GM21529 (cell line): ENCODE data around the gene PDS5B.

Source experiments
- ATAC-seq: cut with Tn5 transposase; IDR thresholded peaks from one replicate; pipeline ENCODE4 v1.9.1; 2021; ENCODE audit not compliant: unreplicated experiment

PDS5B gene

DNA sequence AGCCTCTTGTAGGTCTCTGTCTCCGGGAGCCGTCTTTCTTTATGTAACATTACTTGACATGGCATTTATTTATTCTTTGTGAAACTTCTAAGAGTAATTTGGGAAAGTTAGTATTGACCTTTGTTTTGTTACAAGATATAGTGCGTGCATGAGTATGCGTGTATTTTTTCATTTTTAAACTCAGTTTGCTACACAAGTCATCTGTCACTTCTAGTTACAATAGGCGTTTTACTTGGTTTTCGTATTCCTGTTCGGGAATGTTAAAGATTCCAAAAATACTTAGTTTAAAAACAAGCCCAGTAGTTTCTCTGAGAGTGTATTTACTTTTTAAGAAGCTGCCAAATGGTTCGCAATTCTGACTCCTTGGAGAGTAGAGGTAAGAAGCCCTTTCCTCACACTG lies 3.2 kb downstream of the PDS5B start:
- ATAC-seq, result no peak

DNA sequence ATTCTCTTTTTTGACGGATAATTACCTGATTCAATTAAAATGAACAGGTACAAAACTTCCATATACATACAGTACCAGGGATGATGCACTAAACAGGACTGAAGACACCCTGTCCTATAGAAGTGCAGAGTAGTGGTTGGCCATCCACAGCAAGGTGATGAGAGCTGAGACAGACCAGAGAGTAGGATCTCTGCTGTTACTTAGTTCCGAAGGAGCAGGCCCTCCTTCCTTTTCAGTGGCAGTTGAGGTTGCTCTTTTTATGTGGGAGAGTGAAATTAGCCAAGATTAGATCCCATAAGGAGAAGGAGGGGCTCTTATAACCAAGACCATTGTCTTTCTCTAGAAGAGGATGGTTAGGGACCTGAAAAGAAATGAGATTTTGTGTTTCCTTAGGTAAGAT lies 4.0 kb downstream of the PDS5B start:
- no peak for ATAC-seq

DNA sequence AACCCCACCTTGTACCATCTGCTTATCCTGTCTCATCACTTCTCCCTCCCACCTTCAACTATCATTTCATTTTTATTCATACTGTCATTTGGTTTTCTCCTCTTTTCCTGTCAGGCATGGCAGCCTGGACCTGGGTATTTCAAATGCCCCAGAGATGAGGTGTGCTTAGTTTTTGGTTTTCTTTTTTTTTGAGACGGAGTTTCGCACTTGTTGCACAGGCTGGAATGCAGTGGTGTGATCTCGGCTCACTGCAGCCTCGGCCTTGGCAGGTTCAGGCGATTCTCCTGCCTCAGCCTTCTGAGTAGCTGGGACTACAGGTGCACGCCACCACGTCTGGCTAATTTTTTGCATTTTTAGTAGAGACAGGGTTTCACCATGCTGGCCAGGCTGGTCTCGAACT lies 5.8 kb downstream of the PDS5B start:
- ATAC-seq, result no peak

DNA sequence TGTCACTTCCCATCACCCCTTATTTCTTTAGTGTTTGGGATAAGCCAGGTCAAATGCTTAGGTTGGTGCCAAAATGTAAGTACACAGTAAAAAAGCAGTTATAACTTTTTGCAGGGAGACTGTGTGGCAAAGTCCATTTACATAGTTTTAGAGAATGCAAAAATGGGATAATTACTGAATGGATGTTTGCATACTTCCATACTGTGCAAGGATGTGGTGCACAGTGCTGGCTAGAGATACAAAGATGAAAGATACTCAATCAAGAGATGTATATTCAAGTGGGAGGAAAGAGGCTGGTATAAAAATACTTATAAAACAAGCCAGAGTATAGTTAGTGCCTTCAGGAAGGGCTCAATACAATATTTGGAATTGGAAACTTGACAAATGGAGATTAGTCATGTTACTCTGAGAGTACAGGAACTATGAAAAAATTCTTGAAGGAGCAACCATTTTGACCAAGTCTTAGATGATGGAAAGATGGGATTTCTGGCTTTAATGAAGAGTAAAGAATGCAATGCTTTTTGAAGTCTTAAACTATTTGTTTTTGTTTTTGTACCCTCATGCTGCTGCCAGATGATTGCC lies 8.0 kb downstream of the PDS5B start:
- ATAC-seq, result no peak

DNA sequence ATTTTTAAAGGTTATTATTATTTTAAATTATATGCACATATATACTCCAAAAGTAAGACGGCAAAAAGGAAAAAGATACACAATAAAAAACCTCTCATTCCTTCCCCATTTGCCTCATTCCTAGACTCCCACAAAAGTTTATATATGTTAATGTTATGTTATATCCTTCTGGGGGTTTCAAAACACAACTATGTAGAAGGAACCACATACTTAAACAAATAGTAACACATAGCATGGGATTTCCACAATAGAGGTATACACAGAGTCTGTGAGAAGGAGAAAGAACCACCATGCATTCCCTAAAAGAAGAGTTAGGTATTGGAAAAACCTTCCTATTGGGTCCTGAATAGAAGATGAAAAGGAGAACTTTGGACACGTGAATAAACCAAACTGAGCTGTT lies 9.1 kb downstream of the PDS5B start:
- ATAC-seq, result no peak

DNA sequence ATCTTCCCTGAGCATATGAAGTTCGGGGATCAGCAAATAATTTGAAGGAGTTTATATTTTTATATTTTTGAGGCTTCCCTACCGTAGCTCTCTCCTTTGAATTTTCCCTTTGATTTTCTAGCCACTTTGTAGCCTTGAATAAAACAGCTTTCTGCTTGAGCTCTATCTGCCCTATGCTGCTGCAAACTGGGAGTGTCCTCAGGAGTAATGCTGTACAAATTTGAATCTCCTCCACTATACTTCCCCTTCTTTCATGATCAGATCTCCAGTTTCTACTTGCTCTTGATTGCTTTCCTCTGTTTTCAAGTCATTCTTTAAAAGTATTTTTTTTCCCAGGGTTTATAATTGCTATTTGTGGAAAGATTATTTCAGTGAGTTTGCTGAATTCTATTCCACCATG lies 14.6 kb downstream of the PDS5B start:
- no peak for ATAC-seq

DNA sequence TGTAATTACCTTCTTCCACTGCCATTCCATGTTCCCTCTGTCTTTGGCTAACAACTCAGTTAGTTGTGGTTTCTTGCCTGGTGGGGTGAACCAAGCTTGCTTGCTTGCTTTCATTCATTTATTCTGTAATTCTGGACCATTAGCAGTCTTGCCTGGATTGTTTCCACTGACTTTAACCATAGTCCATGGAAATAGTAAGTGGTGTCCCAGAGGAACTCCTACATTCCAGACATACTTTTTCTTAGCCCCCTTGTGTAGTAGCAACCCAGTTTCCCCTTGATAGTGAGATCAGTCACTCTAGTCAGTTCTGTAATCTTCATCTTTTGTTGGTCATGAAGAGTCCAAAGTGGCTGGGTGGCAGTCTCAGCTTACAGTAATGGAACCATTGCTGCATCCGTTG lies 23.2 kb downstream of the PDS5B start:
- no peak for ATAC-seq

DNA sequence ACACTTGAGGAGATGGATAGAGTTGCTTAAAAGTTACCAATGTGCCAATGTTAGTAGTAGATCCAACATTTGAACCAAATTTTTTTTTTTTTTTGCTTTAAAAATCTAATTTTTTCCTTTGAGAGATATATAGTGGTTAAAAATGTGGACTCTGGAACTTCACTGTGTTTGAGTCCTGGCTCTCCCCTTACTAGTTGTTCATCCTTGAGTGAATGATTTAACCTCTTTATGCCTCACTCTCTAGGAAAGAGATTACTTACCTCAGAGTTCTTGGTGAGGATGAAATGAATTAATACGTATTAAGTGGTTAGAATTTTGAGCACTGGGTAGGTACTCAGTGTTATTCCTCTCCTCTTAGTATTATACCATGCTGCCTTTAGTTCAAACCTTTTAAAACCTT lies 24.3 kb downstream of the PDS5B start:
- no peak for ATAC-seq

DNA sequence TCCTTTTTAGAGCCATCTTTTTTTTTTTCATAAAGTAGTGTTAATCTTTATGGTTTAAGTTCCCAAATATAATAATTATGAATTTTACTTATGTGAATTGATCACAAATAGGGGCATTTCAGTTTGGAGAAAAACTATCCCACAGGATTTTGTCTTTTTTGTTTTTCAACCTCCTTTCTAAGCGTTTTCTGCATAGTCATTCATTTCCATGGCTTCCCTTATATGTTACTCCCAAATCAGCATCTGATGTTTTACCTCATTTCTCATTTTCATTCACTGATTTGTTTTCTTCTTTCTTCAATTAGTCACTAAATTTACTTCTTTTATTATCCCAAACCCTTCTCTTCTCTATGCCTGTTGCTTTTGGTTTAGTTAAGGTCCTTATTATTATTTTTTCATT lies 24.7 kb downstream of the PDS5B start:
- ATAC-seq, result no peak

DNA sequence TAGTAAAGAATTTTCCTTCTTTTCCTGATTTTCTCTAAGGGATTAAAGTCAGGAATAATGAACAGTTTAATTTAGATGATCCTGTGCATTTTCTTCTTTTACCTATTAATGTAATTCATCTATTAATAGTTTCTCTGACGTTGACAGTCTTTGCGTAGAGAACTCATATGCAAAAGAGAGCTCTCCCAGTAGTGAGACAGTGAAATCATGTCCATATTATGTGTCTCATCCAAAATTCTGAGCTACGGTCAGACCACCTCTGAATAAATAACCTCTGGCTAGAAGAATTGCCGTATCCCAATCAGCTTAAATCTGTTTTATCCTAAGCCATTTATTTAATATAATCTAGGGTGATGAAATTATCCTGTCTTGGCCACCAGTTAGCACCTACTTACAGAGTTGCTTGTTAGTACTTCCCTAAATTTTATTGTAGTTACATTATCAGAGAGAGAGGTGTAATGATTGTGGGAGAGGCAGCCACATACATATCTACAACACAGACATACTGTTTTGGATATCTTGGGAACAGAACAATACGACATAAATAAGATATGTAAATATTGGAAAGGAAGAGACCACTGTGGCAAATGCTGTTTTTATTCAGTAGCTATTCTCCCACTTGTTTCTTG lies 30.7 kb downstream of the PDS5B start:
- ATAC-seq, result no peak

DNA sequence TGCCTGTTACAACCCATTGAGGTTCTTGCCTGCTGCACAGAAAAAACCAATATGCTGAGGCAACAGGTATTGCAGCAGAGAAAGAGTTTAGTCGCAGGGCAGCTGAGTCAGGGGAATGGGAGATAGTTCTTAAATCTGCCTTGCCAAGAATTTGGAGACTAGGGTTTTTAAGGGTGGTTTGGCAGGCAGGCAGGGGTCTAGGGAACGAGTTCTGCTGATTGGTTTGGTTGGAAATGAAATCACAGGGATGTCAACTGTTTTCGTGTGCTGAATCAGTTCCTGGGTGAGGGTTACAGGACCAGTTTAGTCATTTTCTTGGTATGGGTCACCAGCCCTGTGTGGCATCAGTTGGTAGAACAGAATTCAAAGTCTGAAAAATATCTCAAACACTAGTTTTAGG lies 36.6 kb downstream of the PDS5B start:
- ATAC-seq, result no peak

DNA sequence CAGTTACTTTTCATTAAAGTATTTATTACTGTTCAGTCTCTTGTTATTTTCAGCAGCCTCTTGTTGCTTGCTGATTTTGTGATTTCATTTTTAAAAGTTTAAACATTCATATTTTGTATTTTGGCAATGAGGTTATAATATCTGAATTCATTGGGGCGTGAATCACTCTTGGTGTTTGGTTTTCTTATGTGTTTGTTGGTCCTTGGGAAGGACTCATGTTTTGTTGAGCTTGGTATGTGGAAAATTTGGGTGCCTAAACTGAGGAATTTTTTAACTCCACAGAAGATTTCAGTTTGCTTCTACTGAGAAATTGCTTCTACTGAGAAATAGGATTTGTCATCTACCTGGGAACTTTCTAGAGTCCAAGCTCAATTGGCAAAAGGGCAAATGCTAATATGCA lies 38.2 kb downstream of the PDS5B start:
- no peak for ATAC-seq

DNA sequence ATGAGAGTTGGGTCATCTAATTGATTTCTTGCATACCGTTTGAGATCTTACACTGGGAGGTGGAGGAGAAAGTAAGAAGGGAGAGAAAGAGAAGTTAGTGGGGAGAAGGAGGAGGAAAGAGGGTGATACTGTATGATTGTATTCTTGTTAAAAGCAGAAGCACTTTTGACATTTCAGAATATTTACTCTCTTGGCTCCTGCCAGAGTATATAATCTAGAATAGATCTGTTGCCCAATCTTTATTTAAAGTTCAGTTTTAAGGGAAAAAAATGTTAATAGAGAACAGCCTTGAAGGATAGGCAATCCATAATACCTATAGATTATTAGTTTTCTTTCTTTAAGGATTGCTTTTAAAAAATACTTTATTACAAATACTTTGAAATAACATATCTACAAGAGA lies 41.5 kb downstream of the PDS5B start:
- no peak for ATAC-seq

DNA sequence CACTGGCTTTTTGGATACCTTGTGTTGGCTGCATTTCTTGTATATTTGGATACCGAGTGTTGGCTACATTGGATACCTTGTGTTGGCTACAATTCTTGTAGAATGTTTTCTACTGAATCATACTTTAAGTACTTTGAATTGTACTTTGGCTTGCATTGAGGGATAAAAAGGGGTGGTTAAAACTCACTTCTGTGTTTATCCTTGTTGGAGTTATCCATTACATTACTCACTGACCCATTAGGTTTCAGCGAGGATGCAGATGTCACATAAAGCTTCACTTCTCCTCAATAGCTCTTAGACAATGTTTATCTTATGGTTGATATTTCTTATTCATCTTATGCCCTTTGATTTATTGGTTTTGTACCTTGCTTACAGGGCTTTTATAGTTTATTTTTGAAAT lies 43.1 kb downstream of the PDS5B start:
- no peak for ATAC-seq

DNA sequence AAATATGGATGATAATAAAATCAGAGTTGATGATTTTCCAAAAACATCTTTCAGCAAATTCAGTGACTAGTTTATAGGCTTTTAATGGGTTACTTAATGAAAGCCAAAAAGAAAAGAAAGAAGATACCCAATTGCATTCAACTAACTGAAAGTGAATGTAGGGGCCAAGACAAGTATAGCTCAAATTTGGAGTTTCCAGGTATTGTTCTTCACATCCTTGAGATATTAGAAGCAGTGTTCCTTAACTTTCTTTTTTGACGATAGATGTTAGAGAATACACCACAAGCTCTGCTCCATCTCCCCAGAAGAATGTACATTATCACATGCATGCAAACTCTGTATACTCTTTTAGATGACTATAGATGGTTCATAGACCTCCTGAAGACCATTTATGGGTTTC lies 43.6 kb downstream of the PDS5B start:
- no peak for ATAC-seq

DNA sequence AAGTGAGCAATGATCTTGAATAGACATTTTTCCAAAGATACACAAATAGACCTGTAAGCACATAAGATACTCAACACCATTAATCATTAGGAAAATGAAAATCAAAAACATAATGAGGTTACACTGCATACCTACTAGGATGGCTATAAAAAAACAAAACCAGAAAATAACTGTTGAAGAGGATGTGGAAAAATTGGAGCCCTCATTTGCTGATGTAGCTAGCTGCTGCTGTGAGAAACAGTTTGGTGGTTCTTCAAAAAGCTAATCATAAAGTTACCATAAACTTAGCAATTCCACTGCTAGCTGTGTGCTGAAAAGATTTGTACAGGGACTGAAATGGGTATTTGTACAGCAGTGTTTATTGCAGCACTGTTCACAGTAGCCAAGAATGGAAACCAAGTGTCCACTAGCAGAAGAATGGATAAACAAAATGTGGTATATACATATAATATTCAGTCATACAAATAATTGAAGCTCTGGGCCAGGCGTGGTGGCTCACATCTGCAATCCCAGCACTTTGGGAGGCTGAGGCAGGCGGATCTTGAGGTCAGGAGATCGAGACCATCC lies 46.2 kb downstream of the PDS5B start:
- no peak for ATAC-seq

DNA sequence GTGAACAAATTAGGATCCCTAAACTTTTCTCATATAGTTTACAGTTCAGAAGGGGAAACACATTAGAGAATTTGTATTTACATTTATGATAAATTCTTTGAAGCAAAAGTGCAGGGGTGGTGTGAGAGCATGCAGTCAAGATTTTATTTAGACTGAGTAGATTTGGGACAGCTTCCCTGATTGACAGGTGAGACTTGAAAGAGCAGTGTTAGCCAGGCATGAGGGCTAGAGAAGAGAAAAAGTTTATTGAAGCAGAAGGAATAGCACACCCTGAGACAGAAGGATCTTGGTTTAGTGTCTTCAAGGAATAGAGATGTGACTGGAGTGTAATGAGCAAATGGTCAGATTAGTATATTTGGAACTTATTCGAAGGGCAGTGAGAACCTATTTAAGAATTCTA lies 50.5 kb downstream of the PDS5B start:
- no peak for ATAC-seq

DNA sequence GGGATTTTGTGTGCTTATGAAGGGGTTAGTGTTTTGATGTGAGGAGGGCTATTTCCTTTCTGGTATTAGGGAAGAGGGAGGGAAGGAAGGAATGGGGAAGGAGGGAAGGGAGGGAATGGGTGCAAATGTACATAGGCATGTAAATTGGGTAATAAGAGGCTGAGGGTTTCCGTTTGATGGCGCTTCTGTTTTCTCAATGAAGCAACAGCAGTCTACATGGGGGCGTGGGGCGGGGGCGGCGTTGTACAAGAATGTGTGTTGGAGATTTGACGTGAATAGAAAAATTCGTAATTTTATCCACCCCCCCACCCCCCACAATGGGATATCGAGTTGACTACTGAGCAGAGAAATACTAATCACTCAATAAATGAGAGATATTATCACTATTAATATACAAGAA lies 52.5 kb downstream of the PDS5B start:
- ATAC-seq, result no peak

DNA sequence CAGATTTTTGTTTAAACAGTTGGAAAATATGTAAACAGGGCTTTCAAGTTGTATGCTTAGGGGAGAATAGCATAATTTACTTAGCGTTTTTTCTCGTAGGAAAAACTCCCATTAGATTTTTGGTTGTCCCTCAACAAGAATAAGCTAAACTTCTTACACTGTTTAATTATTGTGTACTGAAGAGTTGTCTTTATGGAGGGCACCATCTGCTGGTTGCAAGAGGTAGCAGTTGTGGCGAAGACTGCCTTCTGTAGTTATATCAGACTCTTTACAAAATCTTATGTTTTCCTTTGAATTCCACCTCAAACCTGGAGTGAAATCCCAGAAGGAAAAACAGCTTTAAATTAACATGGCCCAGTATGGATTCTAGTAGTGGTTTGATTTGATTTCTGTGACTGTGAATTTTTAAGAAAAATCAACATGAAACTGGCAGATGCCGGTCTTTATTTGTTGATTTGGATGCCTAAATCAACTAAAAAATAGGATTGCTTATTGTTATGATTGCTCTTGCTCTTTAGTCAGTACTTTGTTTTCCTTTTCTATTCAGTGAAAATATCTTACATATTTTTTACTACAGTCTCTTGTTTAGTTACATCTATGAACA lies 53.4 kb downstream of the PDS5B start:
- peak; percentile 66 for ATAC-seq

DNA sequence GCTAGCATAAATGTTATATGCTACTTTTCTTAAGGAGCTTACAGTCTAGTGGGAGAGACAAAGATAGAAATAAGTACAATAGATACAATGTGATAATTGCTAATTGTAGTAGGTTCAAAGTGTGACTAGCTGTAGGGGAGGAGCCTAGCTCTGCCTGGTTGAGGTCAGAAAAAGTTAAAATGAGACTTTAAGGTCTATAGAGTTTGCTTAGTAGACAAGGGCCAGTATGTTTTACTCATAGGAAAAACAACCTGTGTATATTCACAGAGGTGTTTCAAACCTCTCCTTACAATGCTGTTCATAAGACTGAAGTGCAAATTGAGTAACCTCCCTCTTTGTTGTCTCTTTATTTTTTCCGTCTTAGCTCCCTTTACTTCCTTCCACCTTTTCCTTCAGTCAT lies 56.1 kb downstream of the PDS5B start:
- no peak for ATAC-seq

DNA sequence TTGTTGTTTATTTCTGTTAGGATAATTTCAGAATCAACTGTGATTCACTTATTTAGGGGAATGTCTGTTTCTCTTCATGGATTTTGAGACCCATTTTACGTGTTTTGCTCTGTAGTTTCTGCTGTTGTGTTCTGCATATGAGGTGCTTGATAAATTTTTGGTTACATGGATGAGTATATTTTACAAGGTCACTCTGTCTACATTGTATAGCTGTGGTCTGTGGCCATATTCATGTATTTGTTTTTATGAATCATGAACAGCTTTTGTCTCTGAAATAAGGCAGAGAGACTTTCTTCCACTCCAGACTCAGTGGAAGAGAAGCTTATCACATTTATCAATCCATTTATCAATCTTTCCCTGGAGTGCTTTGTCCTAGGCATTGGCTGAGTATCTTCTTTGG lies 56.6 kb downstream of the PDS5B start:
- ATAC-seq, result no peak

DNA sequence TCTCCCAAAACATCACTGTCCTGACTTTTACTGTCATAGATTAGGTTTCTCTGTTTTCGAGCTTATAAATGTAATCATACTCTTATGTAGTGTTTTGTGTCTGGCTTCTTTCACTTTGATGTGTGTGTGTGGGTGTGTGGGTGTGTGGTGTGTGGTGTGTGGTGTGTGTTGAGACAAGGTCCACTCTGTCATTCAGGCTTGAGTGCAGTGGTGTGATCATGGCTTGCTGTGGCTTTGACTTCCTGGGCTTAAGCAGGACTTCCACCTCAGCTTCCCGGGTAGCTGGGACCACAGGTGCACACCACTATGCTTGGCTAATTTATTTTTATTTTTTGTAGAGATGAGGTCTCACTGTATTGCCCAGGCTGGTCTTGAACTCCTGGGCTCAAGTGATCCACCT lies 59.6 kb downstream of the PDS5B start:
- peak; percentile 39 for ATAC-seq

DNA sequence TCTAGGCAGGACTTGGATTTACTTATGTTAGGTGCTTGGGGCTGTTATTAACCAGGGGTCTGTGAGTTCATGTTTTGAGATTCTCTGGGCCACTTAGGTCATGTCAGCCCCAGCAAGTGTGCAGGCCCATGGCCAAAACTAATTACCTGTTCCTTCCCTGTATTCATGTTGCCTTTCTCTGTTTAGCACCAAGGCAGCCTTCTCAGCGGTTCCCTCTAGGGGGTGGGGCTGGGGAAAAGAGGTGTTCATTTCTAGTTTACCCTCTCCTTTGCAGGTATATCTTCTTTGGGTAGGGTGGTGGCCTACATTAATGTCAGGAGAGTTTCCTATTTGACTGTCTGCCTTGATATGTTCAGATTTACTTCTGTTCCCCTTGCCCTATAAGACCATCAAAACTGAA lies 61.7 kb downstream of the PDS5B start:
- no peak for ATAC-seq
